ENCODE measurements around the gene CAPZB.

GRCh38 chr1:19461220-19461554 is 24.2 kb downstream of the CAPZB start:
- TF ChIP-seq EZH2phosphoT487 (IDR thresholded peaks at IDR 0.05; ENCODE audit: insufficient read depth, low read depth) (no peak), EZH2 (IDR thresholded peaks at IDR 0.05; ENCODE audit: insufficient read depth, poor library complexity, severe bottlenecking) (no peak)
